DMS114 treated with DMSO at 0.1 percent for 48 hours (cell line): ENCODE data around the gene RTKN2.

Experiments
- DNase-seq: peaks from one replicate; lab custom pipeline; 2025; ENCODE audit not compliant: unreplicated experiment; lab: John Stamatoyannopoulos, UW

The RTKN2 gene

GRCh38 chr10:62180677-62181076 is 88.0 kb downstream of the RTKN2 start:
- no peak for DNase-seq

DNA sequence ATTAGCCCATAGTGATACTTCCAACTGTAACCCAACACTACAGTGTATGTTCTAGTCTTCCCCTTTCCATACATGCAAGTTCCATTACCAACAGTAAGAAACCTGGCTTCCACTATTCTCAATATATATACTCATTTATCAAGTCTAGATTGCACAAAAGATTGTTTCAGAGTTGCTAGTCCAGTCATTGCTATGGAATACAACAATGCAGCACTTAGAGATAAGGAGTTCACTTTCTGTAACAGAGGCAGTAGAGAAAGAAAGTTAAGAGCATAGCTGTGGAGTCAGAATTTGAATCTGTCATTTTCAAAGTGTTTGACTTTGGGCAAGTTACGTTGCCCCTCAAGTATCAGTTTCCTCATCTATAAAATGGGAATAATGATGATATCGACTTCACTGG is 90.1 kb downstream of the RTKN2 start:
- DNase-seq, result no peak

- DNase-seq, result no peak
These were observed 91.5 kb downstream of the RTKN2 start for GRCh38 chr10:62177111-62177510.

GRCh38 chr10:62175251-62175650 is 93.4 kb downstream of the RTKN2 start:
- DNase-seq, result no peak

DNA sequence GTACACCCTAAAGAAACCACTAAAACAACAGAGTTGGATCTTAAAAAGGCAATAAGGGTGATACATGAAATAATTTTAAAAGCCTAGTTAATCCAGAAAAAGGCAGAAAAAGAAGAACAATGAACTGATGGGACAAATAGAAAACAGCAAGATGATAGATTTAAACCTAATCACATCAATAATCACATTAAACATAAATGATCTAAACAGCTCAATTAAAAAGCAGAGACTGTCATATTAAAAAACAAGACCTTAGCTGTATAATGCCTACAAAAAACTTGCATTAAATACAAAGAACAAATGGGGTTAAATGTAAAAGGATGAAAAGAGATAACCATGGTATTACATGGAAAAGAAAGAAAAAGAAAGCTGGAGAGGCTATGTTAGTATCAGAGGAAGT is 96.2 kb downstream of the RTKN2 start:
- no peak for DNase-seq

GRCh38 chr10:62171791-62172190 is 96.9 kb downstream of the RTKN2 start:
- DNase-seq, result no peak

DNA sequence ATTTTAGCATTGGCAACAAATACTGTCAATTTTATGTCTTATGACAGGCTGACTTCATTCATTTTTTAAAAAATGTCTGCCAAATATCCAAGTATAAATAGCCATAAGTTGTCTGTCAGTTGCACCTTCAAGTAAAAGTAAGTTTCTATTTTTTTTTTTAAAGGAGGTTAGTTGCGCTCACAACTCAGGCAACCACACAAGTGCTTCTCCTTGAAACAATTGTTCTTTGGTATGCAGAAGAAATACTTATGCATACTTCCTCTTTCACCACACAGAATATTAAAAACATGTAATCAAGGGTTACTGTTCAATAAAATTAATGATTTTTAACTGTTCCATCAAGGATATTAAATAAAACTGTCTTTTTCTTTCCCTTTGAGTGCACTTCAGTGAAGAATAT is 97.9 kb downstream of the RTKN2 start:
- DNase-seq, result no peak

GRCh38 chr10:62166331-62167131 is 102.1 kb downstream of the RTKN2 start:
- no peak for DNase-seq

- DNase-seq, result no peak
These were observed 102.8 kb downstream of the RTKN2 start for GRCh38 chr10:62165803-62166202.

DNA sequence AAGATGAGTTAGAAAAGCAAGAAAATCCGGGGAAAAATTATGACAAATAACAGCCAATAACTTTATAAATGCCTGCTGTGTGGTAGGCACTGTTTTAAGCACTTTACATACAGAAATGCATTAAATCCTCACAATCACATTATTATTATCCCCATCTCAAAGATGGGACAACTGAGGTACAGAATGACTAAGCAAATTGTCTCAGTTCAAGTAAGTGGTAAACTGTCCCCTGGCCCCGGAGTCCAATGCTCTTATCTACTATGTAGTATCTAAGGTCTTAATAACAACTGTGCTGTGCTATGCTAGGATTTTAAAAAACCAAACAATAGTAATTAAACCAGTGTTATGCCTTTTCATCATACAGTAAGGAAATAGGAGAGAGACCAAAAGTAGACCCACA is 105.6 kb downstream of the RTKN2 start:
- no peak for DNase-seq

- DNase-seq, result no peak
These were observed 106.2 kb downstream of the RTKN2 start for GRCh38 chr10:62162261-62162981.

DNA sequence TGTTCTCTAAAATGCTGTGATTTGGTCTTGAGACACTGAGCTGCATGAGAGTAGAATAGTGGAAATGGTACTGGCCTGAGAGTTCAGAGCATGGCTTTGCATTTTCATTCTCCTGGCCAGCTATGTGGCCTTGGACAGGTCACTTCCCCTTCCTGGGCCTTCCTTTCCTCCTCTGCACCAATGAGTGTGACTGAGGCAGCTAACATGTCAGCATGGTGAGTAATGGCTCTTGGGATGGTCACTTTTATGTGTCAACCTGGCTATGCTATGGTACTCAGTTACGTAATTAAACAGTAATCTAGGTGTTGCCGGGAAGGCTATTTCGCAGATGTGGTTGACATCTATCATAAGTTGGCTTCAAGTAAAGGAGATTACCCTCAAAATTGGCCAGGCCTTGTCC is 109.3 kb downstream of the RTKN2 start:
- no peak for DNase-seq

- DNase-seq, result no peak
These were observed 111.0 kb downstream of the RTKN2 start for GRCh38 chr10:62157601-62158000.

GRCh38 chr10:62155054-62155680 is 113.5 kb downstream of the RTKN2 start:
- DNase-seq, result no peak

DNA sequence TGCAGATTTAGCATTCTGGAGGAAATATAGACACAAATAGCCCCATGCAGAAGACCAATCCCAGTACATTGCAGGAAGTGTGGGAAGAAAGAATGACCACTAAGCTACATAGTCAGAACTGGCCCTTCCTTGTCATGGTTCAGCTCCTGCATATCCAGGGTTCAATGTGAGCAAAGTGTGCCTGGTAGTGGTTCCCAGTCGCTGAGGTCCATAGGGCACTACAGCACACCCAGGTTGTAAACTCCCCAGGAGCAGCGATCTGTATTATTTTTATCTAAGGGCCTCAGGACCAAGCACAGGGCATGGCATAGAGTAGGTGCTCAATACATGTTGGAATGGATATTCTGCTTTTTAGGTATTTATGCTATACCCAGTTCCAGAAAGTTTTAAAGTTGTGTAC is 114.4 kb downstream of the RTKN2 start:
- DNase-seq, result no peak

DNA sequence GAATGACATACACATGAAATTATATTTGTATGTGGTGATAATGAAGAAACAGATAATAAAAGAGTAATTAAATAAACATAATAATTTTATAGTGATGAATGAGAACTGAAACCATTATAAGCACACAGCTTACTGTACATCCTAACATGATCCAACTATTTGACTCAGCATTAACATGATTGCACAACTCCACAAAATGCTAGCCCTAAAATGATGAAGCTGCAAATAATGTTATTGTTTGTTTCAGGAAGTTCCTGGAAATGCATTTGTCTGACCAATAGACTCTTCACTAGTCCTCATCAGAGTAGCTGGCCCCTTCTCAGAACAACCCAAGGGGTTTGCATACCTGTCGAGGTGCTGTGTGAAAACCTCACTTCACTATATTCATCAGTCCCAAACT is 115.5 kb downstream of the RTKN2 start:
- no peak for DNase-seq

- DNase-seq, result no peak
These were observed 119.0 kb downstream of the RTKN2 start for GRCh38 chr10:62149621-62150020.

- no peak for DNase-seq
These were observed 120.5 kb downstream of the RTKN2 start for GRCh38 chr10:62148155-62148554.

GRCh38 chr10:62147425-62147824 is 121.2 kb downstream of the RTKN2 start:
- no peak for DNase-seq

- DNase-seq, result no peak
These were observed 131.7 kb downstream of the RTKN2 start for GRCh38 chr10:62136931-62137330.

DNA sequence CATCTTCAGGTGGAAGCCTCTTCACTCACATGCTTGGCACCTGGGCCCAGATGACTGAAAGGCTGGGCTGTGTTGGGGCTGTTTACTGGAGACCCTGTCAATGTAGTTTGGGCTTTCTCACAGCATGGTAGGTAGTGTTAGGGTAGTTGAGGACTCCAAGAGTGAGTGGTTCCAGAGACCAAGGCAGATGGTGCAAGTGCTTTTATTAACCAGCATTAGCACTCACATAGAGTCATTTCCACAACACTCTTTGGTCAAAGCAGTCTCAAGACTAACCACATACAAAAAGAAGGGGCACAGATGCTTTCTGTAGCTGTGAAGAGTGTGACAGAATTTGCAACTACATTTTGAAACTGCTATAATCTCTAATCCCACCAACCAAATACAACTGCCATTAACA is 135.0 kb downstream of the RTKN2 start:
- DNase-seq, result no peak
